CD1c-positive myeloid dendritic cell (primary cell): ENCODE measurements around the gene KCNIP4.

Experiments used
- DNase-seq: peaks from one replicate; pipeline ENCODE4 v3.0.0-alpha.2; 2016; ENCODE audit errors: extremely low spot score

KCNIP4 gene

DNA sequence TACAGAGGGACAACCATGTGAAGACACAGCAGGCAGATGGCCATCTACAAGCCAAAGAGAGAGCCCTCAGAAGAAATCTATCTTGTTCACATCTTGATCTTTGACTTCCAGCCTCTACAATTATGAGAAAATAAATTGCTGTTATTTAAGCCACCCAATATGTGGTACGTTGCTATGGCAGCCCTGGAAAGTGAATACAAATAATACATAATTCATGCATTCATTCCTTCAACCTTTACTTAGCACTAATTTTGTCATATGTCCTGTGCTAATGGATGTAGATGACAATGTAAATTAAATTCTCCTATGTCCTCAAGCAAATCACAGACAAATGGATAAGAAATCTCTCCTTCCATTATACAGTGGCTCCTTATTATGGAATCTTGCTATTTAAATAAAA is 886.7 kb downstream of the KCNIP4 start:
- DNase-seq = no peak

GRCh38 chr4:21046141-21046540 is 902.4 kb downstream of the KCNIP4 start:
- no peak for DNase-seq

- no peak for DNase-seq
Observed at GRCh38 chr4:21045119-21045518, 903.5 kb downstream of the KCNIP4 start.

DNA sequence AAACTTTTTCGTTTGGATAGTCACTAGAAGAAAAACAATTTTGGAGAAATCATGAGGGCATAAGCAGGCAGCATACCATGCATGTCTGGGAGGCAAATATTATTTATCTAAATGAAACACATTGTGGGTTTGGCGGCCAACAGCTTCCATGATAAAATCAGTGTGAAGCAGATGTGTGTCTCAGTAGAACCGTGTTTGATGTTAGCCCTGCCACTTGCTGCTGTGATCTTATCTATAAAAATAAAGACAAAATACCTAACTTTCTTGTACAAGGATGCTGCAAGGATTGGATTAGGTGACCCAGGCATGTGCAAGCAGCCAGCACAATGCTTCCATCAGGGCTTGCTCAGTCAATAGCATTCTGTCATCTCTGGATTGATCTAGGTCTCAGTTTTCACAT is 906.9 kb downstream of the KCNIP4 start:
- DNase-seq = no peak

DNA sequence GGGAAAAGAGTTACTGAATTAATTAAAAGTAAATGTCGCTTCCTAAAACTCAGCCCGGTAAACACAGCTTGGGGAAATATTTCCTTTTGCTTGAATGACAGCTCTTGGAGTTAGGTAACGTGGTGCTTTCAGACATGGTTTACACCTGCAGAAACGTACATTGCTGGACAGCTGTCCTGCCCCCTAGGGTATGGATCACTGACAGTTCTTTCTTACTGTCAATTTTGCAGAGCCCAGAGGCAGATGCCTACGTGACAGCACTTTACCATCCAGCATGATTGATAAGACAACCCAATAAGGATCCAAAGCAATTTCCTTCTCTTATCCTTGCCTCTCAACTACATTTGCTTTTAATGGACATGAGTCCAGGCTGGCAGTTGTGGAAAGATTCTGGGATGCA is 913.8 kb downstream of the KCNIP4 start:
- DNase-seq = no peak

- no peak for DNase-seq
Observed at GRCh38 chr4:21032089-21032645, 916.4 kb downstream of the KCNIP4 start.

DNA sequence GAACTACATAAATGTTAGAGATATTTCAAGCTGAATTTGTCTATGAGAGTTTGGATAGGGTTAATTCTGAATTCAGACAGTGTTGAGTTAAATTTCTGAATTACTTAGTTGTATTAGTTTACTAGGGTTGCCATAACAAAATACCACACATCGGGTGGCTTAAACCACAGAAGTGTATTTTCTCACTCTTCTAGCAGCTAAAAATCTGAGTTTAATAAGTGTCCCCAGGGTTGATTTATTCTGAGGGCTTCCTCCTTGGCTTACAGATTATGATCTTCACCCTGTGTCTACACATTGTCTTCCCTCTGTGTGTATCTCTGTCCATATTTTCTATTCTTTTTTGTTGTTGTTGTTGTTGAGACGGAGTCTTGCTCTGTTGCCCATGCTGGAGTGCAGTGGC is 929.8 kb downstream of the KCNIP4 start:
- no peak for DNase-seq

- no peak for DNase-seq
Observed at GRCh38 chr4:21013501-21013900, 935.1 kb downstream of the KCNIP4 start.

DNA sequence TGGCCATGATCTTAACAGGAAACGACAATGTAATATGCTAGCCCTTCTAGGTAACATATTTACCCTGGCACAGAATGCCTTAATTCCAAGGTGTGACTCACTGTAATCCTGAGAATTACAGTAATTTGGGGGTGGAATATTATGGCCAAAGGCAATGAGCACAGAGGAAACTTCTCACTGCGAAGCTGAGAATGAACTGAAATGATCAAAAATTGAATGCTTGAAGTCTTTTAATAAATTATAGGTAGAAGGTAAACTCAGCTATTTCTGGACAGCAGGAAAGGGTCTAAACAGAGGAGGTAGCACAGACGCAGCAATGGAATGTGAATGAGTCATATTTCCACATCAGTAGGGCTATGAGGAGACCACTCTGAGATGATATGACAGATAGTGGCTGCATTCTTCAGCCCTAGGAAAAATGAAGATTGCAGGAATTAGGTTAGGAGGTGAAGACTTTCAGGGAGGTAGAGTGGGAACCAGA is 935.7 kb downstream of the KCNIP4 start:
- no peak for DNase-seq

- DNase-seq = no peak
Observed at GRCh38 chr4:21011106-21011505, 937.5 kb downstream of the KCNIP4 start.

DNA sequence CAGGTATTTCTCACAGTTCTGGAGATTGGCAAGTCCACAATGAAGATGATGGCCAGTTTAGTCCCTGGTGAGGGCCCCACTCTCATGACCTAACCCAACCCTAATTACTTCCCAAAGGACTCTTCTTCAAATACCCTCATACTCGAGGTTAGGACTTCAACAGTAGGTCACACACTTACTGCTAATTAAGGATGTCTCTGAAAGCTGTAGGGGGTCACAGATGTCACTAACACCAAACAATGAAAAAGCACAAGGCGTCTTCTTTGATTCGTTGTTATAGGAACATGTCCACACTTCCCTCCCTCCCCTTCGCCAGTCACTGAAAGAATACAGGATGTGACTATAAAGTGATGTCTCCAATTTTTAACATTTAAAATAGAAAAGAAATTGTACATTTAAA is 938.6 kb downstream of the KCNIP4 start:
- DNase-seq = no peak

GRCh38 chr4:21005647-21006046 is 942.9 kb downstream of the KCNIP4 start:
- no peak for DNase-seq

DNA sequence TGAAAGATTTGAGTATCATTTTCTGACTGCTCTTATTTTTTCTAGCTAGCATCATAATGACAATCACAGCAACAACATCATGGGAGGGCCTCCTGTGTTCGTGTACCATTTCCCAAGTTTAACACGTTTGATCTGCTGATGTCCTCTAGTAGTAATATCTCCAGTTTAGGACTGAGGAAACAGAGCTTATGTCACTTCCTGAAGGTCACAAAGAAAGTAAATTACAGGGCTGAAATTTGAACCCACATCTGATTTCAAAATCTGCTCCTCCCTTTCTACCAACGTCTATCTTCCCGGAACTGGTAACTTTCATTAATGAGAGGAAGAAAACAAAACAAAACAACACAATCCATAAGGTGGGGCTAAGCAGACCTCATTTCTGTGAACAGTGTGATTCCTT is 945.6 kb downstream of the KCNIP4 start:
- no peak for DNase-seq

- no peak for DNase-seq
Observed at GRCh38 chr4:21002286-21002685, 946.3 kb downstream of the KCNIP4 start.

- DNase-seq = no peak
Observed at GRCh38 chr4:21001490-21001889, 947.1 kb downstream of the KCNIP4 start.

GRCh38 chr4:20997886-20998285 is 950.7 kb downstream of the KCNIP4 start:
- no peak for DNase-seq

DNA sequence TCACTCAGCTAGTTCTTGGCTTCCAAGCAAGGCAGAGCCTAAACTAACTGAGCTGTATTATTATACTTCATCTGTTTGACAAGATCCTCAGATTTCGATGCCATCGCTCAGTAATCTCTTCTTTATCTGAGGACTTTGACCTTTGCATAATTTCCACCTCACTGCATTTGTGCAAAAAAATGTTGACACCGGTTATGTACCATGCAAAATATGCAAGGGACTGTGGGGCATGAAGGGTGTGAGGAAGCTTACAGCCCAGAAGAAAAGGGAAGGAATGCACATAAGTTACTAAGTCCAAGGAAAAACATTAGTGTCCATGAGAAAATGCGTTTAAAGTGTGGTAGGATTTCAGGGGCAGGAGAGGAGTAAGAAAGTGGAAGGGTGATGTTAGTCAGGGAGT is 953.0 kb downstream of the KCNIP4 start:
- DNase-seq = no peak

- no peak for DNase-seq
Observed at GRCh38 chr4:20995015-20995414, 953.6 kb downstream of the KCNIP4 start.

DNA sequence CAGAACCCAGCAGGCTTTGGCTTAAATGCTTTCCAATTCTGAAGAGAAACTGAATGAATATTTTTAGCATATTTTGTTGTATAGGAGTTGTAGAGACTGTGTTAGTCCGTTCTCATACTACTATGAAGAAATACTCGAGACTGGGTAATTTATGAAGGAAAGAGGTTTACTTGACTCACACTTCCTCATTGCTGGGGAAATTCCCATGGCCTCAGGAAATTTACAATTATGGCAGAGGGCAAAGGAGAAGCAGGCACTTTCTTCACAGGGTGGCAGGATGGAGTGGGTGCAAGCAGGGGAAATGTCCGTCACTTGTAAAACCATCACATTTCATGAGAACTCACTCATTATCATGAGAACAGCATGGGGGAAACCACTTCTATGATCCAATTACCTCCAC is 956.6 kb downstream of the KCNIP4 start:
- no peak for DNase-seq

- DNase-seq = no peak
Observed at GRCh38 chr4:20987191-20987590, 961.4 kb downstream of the KCNIP4 start.

DNA sequence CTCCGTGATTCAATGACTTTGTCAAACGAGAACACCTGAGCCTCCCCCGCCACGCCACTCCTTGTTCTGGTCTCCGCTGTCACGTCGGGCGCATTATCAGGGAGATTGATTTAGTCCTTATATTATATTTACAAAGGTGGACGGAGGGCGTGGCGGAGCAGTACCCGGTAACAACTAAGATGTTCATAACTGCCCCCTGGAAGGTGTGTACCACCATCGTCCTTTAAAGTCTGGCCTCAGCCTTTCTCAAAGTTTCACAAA is 964.1 kb downstream of the KCNIP4 start:
- DNase-seq = no peak

GRCh38 chr4:20983763-20984575 is 964.6 kb downstream of the KCNIP4 start:
- no peak for DNase-seq

- no peak for DNase-seq
Observed at GRCh38 chr4:20982544-20982943, 966.0 kb downstream of the KCNIP4 start.

- DNase-seq = no peak
Observed at GRCh38 chr4:20960291-20960690, 988.3 kb downstream of the KCNIP4 start.
